GM21367 (cell line): ENCODE results near the gene SRRM2.
A peak's percentile ranks its signal among the peaks of the same experiment; 100 is the strongest.

ENCODE experiments used
- ATAC-seq: cut with Tn5 transposase; IDR thresholded peaks from one replicate; pipeline ENCODE4 v1.9.1; 2021; ENCODE audit not compliant: unreplicated experiment

SRRM2 gene

GRCh38 chr16:2737895-2738418, 14.5 kb upstream of the SRRM2 start:
- ATAC-seq, result no peak

GRCh38 chr16:2738615-2739014, 13.8 kb upstream of the SRRM2 start:
- no peak for ATAC-seq

GRCh38 chr16:2739625-2740430, 12.6 kb upstream of the SRRM2 start:
- no peak for ATAC-seq

- ATAC-seq, result no peak
Observed at GRCh38 chr16:2740476-2740875, 12.0 kb upstream of the SRRM2 start.

GRCh38 chr16:2741168-2741567, 11.3 kb upstream of the SRRM2 start:
- ATAC-seq, result no peak

GRCh38 chr16:2742323-2743006, 10.0 kb upstream of the SRRM2 start:
- no peak for ATAC-seq

- ATAC-seq, result no peak
Observed at GRCh38 chr16:2743007-2743810, 9.2 kb upstream of the SRRM2 start.

GRCh38 chr16:2744711-2745110, 7.7 kb upstream of the SRRM2 start:
- ATAC-seq, result no peak

GRCh38 chr16:2745116-2745890, 7.1 kb upstream of the SRRM2 start:
- ATAC-seq, result no peak

GRCh38 chr16:2745961-2746360, 6.5 kb upstream of the SRRM2 start:
- ATAC-seq, result no peak

GRCh38 chr16:2748757-2749455, 3.5 kb upstream of the SRRM2 start:
- ATAC-seq, result no peak

- ATAC-seq, result no peak
Observed at GRCh38 chr16:2749476-2749875, 3.0 kb upstream of the SRRM2 start.

GRCh38 chr16:2749936-2750335, 2.5 kb upstream of the SRRM2 start:
- ATAC-seq, result no peak

- ATAC-seq, result peak; percentile 17
Observed at GRCh38 chr16:2751577-2752034, 832 bp upstream of the SRRM2 start.

GRCh38 chr16:2752850-2753732, 653 bp downstream of the SRRM2 start:
- peak; percentile 21 for ATAC-seq

- no peak for ATAC-seq
Observed at GRCh38 chr16:2753733-2754020, 1.2 kb downstream of the SRRM2 start.

GRCh38 chr16:2755158-2755557, 2.7 kb downstream of the SRRM2 start:
- ATAC-seq, result no peak

- no peak for ATAC-seq
Observed at GRCh38 chr16:2756288-2757015, 4.0 kb downstream of the SRRM2 start.

- ATAC-seq, result no peak
Observed at GRCh38 chr16:2757344-2757743, 4.9 kb downstream of the SRRM2 start.
